AG04450 (cell line): Measurements from ENCODE around the gene H6PD. TPM values are rescaled to one million over a fixed set of nuclear protein-coding genes. Genes with fewer than 3 reads are reported as not detected.

ENCODE experiments used
- CTCF ChIA-PET: fragments of 300-600, 350-600 bp; formaldehyde crosslinking; extraction: SDS; loops from one replicate; lab custom pipeline; 2022; ENCODE audit warnings: antibody characterized with exemption, inconsistent platforms; lab: Charles Lee
- POLR2A ChIA-PET: fragments of 350-600 bp; formaldehyde crosslinking; extraction: SDS; loops from one replicate; lab custom pipeline; 2021; ENCODE audit warnings: antibody characterized with exemption, inconsistent platforms; lab: Yijun Ruan, JAX
- DNase-seq: peaks from one replicate; pipeline ENCODE4 v3.0.0-alpha.2; 2011; ENCODE audit warnings: low read depth, low spot score
- H3K27ac ChIP-seq: one replicate; pipeline ENCODE4 v1.5.1; 2012; ENCODE audit warnings: low read depth, low read length, control low read depth
- H3K27me3 ChIP-seq: one replicate; pipeline ENCODE4 v1.6.0; 2012; ENCODE audit warnings: low read length; ENCODE audit not compliant: control insufficient read depth, insufficient read depth
- H3K4me3 ChIP-seq: 2 replicates; pipeline ENCODE4 v1.5.1; 2011; ENCODE audit warnings: mild to moderate bottlenecking, low read depth, low read length, control low read depth
- H3K9me3 ChIP-seq: 2 replicates; pipeline ENCODE4 v1.5.1; 2012; ENCODE audit warnings: low read length; ENCODE audit not compliant: control insufficient read depth, insufficient read depth
- polyA plus RNA-seq: library from polyadenylated mRNA; depleted of rRNA; stranded (reverse); fragments of >200 nt; gene quantifications from 2 replicates; pipeline ENCODE4 v1.2.3, GENCODE V29; 2011
- TF ChIP-seq, protein P1 (sequence below): IDR thresholded peaks from 2 replicates; pipeline ENCODE4 v1.5.1; 2011; ENCODE audit warnings: low read depth, low read length, control low read depth, inconsistent platforms

Gene H6PD
- polyA plus RNA-seq, 1 experiment = 18.3 TPM

DNA sequence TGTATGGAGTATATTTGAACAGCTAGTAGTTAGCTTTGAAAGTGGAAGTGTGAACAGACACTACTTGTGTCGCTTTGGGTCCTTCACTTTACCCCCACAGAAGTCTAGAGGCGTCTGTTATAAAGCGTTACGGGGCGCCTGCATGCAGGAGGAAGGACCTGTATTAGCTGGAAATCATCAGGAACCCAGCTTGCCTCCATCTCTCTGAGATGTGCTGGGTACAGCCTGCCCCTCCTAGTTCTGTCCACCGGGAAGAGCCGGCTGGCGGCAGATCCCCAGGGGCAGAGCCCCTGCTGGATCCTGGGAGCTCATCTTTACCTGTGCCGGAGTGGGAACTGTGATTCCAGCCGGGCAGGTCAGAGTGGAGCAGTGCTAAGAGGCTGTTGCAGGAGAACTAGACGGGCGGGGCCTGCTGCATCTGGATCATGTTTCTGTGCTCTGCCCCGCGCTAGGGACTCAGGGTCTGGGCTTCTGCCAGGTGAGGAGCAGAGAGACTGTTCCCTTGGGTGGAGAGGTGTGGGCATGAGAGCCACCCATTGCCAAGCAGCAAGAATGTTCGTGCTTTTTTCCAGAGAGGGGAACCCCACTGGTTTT lies 35.8 kb downstream of the H6PD start:
- ChIA-PET POLR2A (interaction anchor here (0.6 kb wide), 1 partner anchor 518 kb away, joined by 6 read pairs; no protein-coding TSS in a partner anchor), CTCF (interaction anchor here (0.7 to 1.1 kb wide), 2 partner anchors 221 to 225 kb away, joined by 3 to 6 read pairs; no protein-coding TSS in a partner anchor)
- H3K9me3 ChIP-seq = no peaks in the 10 kb centered on the region; the same call in 1 of the 2 replicates
- H3K27ac ChIP-seq = no peak overlapping the region
- no peaks in the 10 kb centered on the region for H3K27me3 ChIP-seq
- DNase-seq = no peak
- H3K4me3 ChIP-seq = no peak overlapping the region
- TF ChIP-seq, protein P1, sequence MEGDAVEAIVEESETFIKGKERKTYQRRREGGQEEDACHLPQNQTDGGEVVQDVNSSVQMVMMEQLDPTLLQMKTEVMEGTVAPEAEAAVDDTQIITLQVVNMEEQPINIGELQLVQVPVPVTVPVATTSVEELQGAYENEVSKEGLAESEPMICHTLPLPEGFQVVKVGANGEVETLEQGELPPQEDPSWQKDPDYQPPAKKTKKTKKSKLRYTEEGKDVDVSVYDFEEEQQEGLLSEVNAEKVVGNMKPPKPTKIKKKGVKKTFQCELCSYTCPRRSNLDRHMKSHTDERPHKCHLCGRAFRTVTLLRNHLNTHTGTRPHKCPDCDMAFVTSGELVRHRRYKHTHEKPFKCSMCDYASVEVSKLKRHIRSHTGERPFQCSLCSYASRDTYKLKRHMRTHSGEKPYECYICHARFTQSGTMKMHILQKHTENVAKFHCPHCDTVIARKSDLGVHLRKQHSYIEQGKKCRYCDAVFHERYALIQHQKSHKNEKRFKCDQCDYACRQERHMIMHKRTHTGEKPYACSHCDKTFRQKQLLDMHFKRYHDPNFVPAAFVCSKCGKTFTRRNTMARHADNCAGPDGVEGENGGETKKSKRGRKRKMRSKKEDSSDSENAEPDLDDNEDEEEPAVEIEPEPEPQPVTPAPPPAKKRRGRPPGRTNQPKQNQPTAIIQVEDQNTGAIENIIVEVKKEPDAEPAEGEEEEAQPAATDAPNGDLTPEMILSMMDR = no peak

- TF ChIP-seq, protein P1 = no peak
- H3K9me3 ChIP-seq = no peaks in the 10 kb centered on the region; the same call in 1 of the 2 replicates
- ChIA-PET POLR2A (no interaction called here), CTCF (interaction anchor here (3.5 kb wide), 1 partner anchor 18 kb away, joined by 11 read pairs; no protein-coding TSS in a partner anchor)
- DNase-seq = no peak
- no peaks in the 10 kb centered on the region for H3K27me3 ChIP-seq
- no peak overlapping the region for H3K4me3 ChIP-seq
- H3K27ac ChIP-seq = no peak overlapping the region
These were observed 36.7 kb downstream of the H6PD start for GRCh38 chr1:9271283-9271682.

DNA sequence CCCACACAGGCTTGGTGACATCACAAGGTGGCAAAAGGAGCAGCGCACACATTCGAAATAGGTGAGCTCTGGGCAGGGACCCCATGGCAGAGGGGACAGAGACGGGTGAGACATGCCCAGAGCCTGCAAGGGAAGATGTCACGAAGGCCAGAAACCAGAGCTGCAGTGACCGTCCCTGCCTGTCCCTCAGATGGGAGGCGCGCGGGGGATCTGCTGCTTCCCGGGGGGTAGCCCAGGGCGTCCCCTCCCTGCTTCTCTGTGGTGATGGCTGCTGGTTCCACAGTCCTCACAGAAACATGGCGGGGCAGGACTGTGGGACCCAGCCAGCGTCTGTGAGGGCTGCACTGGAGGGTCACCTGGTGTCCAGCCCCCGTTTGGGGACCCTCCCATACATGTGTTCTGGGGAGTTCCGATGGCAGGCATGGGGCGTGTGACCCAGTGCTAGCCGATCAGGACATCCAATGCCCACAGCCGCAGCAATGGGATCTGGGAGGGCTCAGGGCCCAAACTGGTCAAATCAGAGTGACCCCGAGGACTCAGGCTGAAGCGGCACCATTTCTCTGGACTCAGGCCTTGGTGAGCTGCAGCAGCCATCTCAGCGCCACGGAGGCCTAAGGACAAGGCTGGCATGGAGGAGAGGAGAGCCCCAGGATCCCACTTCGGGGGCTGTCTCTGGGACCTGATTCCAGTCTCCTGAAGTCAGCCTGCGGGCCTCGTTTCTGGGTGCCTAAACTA lies 37.5 kb downstream of the H6PD start:
- DNase-seq = no peak
- Histone ChIP-seq H3K27ac (no peak overlapping the region), H3K27me3 (no peaks in the 10 kb centered on the region), H3K9me3 (no peaks in the 10 kb centered on the region; the same call in 1 of the 2 replicates), H3K4me3 (no peak overlapping the region)
- CTCF ChIA-PET = interaction anchor here (1.2 to 3.5 kb wide), 3 partner anchors 18 to 301 kb away, joined by 3 to 11 read pairs (median 4); no protein-coding TSS in a partner anchor
- TF ChIP-seq, protein P1 = no peak
- POLR2A ChIA-PET = no interaction called here

DNA sequence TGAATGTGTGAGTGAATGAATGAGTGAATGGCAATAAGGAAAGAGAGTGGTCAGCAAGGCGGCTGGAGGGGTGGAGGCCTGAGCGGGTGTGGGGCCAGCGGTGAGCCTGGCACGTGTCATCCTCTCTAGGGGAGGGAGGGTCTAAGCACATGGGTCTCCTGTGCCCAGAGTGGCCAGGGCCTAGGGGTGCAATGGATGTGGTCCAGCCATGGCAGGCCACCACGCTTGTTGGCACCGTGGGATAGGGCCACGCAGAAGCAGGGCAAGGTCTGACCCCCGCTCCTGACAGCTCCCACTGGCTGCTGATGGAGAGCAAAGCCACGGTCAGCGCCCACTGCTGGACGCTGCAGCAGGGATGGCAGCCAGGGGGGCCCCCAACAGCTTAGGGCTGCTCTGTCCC lies 38.6 kb downstream of the H6PD start:
- no peaks in the 10 kb centered on the region for H3K27me3 ChIP-seq
- POLR2A ChIA-PET = no interaction called here
- CTCF ChIA-PET = interaction anchor here (1.2 to 3.5 kb wide), 3 partner anchors 17 to 300 kb away, joined by 3 to 11 read pairs (median 4); no protein-coding TSS in a partner anchor
- no peak overlapping the region for H3K4me3 ChIP-seq
- no peak for DNase-seq
- H3K9me3 ChIP-seq = no peaks in the 10 kb centered on the region; the same call in 1 of the 2 replicates
- no peak overlapping the region for H3K27ac ChIP-seq
- TF ChIP-seq, protein P1 = no peak
